Transverse colon (tissue), 3 donors: ENCODE results near the gene TMEM117.

Experiments used
- CTCF ChIP-seq, 5 experiments: fragments of 200-600 bp in 3 of 5; fragments of 450-650 bp in 2 of 5; sonication (generic) in 3 of 5; IDR thresholded peaks; 1 replicate in 2 of 5; 2 replicates in 3 of 5; pipeline ENCODE4 v1.5.1; 2016 to 2017; ENCODE audit warnings: antibody characterized with exemption in 5 of 5, inconsistent platforms in 3 of 5, mild to moderate bottlenecking in 2 of 5, moderate library complexity in 1 of 5
- EP300 ChIP-seq: sonication (generic); formaldehyde crosslinking; IDR thresholded peaks from one replicate; pipeline ENCODE4 v1.6.1; 2017; ENCODE audit warnings: antibody characterized with exemption, low read depth
- POLR2A ChIP-seq: fragments of 450-650 bp; IDR thresholded peaks from one replicate; pipeline ENCODE4 v1.6.1; 2016; ENCODE audit warnings: antibody characterized with exemption, mild to moderate bottlenecking, moderate library complexity

GRCh38 chr12:44091948-44092606 is 256.2 kb downstream of the TMEM117 start:
- TF ChIP-seq CTCF (IDR thresholded peaks at IDR 0.05): no peak
- TF ChIP-seq POLR2A: no peak
- TF ChIP-seq EP300: no peak
